ENCODE results near the gene DPYSL3.
A peak's percentile ranks its signal among the peaks of the same experiment; 100 is the strongest.
"Not testable (repeated sequence)": the region's sequence is repeated elsewhere in the genome, so short reads cannot be mapped to it uniquely, and the experiment has no call there.

DPYSL3 gene

DNA sequence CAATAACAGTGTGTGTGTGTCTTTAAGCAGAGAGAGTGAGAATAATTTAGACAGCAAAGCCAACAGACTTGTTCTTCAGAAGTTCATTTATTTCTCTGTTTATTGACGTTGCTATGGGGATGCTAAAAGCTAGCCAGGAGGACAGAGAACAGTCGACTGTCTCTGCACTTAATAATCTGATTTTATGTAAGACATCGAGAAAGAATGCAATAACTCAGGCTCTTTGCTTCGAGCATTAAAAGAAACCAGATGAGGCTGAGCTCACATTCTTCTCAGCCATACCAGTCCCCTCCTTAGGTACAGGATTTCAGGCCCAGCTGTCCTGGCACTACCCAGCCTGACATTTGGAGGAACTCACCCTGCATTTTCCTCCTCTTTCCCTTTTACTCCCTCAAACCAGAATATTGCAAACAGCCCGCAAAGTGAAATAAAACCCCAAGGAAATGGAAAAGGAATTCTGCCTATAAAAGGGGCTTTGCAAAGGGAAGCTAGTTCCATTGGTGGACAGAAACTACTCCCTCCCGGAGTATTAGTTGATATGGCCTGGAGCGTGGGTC lies 44.5 kb upstream of the DPYSL3 start:
- DNase-seq (ENCODE audit: low spot score) (no peak), ATAC-seq (ENCODE audit: low read depth) (peak; percentile 51; the same call in 2 of the 3 replicates)
- H3K4me1 ChIP-seq (ENCODE audit: insufficient read depth, poor library complexity, severe bottlenecking) = no peaks in the 10 kb centered on the region
- H3K27me3 ChIP-seq (ENCODE audit: insufficient read depth, poor library complexity, severe bottlenecking) = no peaks in the 10 kb centered on the region
- H3K36me3 ChIP-seq (ENCODE audit: low read depth) = no peaks in the 10 kb centered on the region
- H3K9me3 ChIP-seq (ENCODE audit: severe bottlenecking) = no peaks in the 10 kb centered on the region
- no peak overlapping the region for H3K4me3 ChIP-seq (ENCODE audit: severe bottlenecking)
- no peak overlapping the region for H3K27ac ChIP-seq (ENCODE audit: poor library complexity, severe bottlenecking)
- TF ChIP-seq, protein P1, sequence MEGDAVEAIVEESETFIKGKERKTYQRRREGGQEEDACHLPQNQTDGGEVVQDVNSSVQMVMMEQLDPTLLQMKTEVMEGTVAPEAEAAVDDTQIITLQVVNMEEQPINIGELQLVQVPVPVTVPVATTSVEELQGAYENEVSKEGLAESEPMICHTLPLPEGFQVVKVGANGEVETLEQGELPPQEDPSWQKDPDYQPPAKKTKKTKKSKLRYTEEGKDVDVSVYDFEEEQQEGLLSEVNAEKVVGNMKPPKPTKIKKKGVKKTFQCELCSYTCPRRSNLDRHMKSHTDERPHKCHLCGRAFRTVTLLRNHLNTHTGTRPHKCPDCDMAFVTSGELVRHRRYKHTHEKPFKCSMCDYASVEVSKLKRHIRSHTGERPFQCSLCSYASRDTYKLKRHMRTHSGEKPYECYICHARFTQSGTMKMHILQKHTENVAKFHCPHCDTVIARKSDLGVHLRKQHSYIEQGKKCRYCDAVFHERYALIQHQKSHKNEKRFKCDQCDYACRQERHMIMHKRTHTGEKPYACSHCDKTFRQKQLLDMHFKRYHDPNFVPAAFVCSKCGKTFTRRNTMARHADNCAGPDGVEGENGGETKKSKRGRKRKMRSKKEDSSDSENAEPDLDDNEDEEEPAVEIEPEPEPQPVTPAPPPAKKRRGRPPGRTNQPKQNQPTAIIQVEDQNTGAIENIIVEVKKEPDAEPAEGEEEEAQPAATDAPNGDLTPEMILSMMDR (IDR thresholded peaks at IDR 0.05; ENCODE audit: poor library complexity, severe bottlenecking) = no peak

DNA sequence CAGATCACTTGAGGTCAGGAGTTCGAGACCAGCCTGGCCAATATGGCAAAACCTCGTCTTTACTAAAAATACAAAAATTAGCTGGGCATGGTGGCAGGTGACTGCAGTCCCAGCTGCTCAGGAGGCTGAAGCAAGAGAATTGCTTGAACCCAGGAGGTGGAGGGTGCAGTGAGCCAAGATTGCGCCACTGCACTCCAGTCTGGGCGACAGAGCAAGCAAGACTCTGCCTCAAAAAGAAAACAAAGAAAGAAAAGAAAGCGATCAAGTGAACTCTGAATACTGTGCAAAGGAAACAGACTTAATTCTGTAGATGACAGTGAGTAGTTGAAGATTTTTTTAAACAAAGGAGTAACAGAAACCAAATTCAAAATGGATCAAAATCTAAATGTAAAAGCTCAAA lies 43.9 kb upstream of the DPYSL3 start:
- not testable (repeated sequence) for DNase-seq (ENCODE audit: low spot score); H3K27ac ChIP-seq (ENCODE audit: poor library complexity, severe bottlenecking)

DNA sequence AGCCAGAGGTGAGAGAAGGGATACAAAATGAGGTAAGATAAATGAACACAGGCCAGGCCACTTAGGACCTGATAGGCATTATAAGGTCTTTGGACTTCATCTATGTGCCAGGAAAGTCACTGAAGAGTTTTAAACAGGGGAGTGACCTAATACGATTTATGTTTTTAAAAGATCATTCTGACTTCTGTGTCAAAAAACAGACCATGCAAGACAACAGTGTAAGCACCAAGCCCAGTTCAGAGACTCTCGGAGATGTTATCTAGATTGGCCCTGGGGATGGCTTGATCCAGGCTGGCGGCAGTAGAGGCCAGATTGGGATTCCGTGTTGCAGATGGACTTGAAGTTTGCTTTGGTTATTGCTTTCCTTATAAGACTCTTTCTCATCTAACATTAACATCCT lies 43.0 kb upstream of the DPYSL3 start:
- Histone ChIP-seq H3K27me3 (ENCODE audit: insufficient read depth, poor library complexity, severe bottlenecking) (no peaks in the 10 kb centered on the region), H3K9me3 (ENCODE audit: severe bottlenecking) (no peaks in the 10 kb centered on the region), H3K27ac (ENCODE audit: poor library complexity, severe bottlenecking) (no peak overlapping the region), H3K4me3 (ENCODE audit: severe bottlenecking) (no peak overlapping the region), H3K36me3 (ENCODE audit: low read depth) (no peaks in the 10 kb centered on the region), H3K4me1 (ENCODE audit: insufficient read depth, poor library complexity, severe bottlenecking) (no peaks in the 10 kb centered on the region)
- DNase-seq (ENCODE audit: low spot score) = no peak
- TF ChIP-seq, protein P1 (IDR thresholded peaks at IDR 0.05; ENCODE audit: poor library complexity, severe bottlenecking) = no peak
- ATAC-seq (ENCODE audit: low read depth) = no peak

More for the DNA sequence above, 43.9 kb upstream of the DPYSL3 start:
- H3K9me3 ChIP-seq (ENCODE audit: severe bottlenecking); H3K4me1 ChIP-seq (ENCODE audit: insufficient read depth, poor library complexity, severe bottlenecking); H3K27me3 ChIP-seq (ENCODE audit: insufficient read depth, poor library complexity, severe bottlenecking); ATAC-seq (ENCODE audit: low read depth); H3K36me3 ChIP-seq (ENCODE audit: low read depth); H3K4me3 ChIP-seq (ENCODE audit: severe bottlenecking): not testable (repeated sequence)

DNA sequence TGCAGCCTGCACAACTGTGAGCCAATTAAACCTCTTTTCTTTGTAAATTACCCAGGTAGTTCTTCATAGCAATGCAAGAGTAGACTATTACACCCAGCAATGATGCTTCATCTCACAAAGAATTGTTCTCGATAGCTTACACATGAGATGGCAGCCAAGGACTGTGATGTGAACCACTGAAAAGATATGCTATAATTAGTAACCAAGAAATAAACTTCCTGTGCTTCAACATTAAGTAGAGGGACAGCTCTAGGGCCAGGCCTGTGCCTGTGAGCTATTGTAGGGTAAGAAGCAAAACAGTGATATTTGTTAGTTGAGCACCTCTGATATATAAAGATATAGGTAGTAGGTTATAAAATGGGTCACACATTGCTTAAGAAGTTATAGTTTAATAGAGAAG lies 41.8 kb upstream of the DPYSL3 start:
- no peak overlapping the region for H3K4me3 ChIP-seq (ENCODE audit: severe bottlenecking)
- TF ChIP-seq, protein P1 (IDR thresholded peaks at IDR 0.05; ENCODE audit: poor library complexity, severe bottlenecking) = no peak
- H3K36me3 ChIP-seq (ENCODE audit: low read depth) = no peaks in the 10 kb centered on the region
- no peaks in the 10 kb centered on the region for H3K9me3 ChIP-seq (ENCODE audit: severe bottlenecking)
- DNase-seq (ENCODE audit: low spot score) (no peak), ATAC-seq (ENCODE audit: low read depth) (no peak)
- no peak overlapping the region for H3K27ac ChIP-seq (ENCODE audit: poor library complexity, severe bottlenecking)
- H3K27me3 ChIP-seq (ENCODE audit: insufficient read depth, poor library complexity, severe bottlenecking) = no peaks in the 10 kb centered on the region
- H3K4me1 ChIP-seq (ENCODE audit: insufficient read depth, poor library complexity, severe bottlenecking) = no peaks in the 10 kb centered on the region

DNA sequence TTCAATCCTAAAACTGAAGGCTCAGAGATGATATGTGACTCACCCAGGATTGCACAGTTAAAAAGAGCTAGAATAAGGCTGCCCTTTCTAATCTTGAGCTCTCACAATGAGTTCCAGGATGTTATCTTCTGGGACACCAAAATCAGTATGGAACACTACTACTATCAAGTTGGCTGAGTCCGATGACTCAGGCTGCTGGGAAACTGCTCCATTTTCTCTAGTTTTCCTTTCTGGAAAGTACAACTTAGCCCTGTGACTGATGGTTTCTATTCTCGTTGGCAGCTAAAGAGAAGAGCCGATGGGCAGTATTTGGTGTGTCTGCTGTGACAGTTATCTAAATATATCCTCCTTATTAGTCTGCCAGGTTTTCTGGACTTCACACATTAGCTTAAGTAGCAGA lies 37.9 kb upstream of the DPYSL3 start:
- H3K9me3 ChIP-seq (ENCODE audit: severe bottlenecking) = no peaks in the 10 kb centered on the region
- DNase-seq (ENCODE audit: low spot score) (no peak), ATAC-seq (ENCODE audit: low read depth) (no peak)
- no peak overlapping the region for H3K4me3 ChIP-seq (ENCODE audit: severe bottlenecking)
- TF ChIP-seq, protein P1 (IDR thresholded peaks at IDR 0.05; ENCODE audit: poor library complexity, severe bottlenecking) = no peak
- H3K4me1 ChIP-seq (ENCODE audit: insufficient read depth, poor library complexity, severe bottlenecking) = no peaks in the 10 kb centered on the region
- no peaks in the 10 kb centered on the region for H3K27me3 ChIP-seq (ENCODE audit: insufficient read depth, poor library complexity, severe bottlenecking)
- no peaks in the 10 kb centered on the region for H3K36me3 ChIP-seq (ENCODE audit: low read depth)
- no peak overlapping the region for H3K27ac ChIP-seq (ENCODE audit: poor library complexity, severe bottlenecking)
